Panc1 (cell line): ENCODE measurements around the gene SNX9. TPM values are rescaled to one million over a fixed set of nuclear protein-coding genes. Genes with fewer than 3 reads are reported as not detected.

Experiments
- ATAC-seq: fragments of 200-7000 bp; cut with Tn5 transposase; 2 replicates; pipeline ENCODE4 v1.9.1; 2020; ENCODE audit warnings: mild to moderate bottlenecking, moderate library complexity
- BruUV-seq: library from RNA; stranded (reverse); fragments of 400-500 nt; replicated peaks from 2 replicates; lab custom pipeline; 2021; lab: Mats Ljungman, UMichigan
- CTCF ChIA-PET: fragments of 300-600 bp; sonication (Branson Sonifier 250); formaldehyde crosslinking; loops from one replicate; lab custom pipeline; 2022; ENCODE audit warnings: antibody characterized with exemption; lab: Charles Lee
- POLR2A ChIA-PET: fragments of 300-600 bp; sonication (Branson Sonifier 250); formaldehyde crosslinking; loops from one replicate; lab custom pipeline; 2022; ENCODE audit warnings: antibody characterized with exemption; lab: Charles Lee
- DNase-seq: peaks from one replicate; pipeline ENCODE4 v3.0.0-alpha.2; 2010; ENCODE audit warnings: low read depth, low spot score
- H3K27ac ChIP-seq: 2 replicates; pipeline ENCODE4 v1.5.1; 2011; ENCODE audit warnings: mild to moderate bottlenecking, low read length, inconsistent platforms
- H3K27me3 ChIP-seq: fragments of 200-500 bp; sonication (Bioruptor generic); 2 replicates; pipeline ENCODE4 v1.6.0; 2014; ENCODE audit warnings: low read length, inconsistent platforms; ENCODE audit not compliant: control insufficient read depth, insufficient read depth
- H3K36me3 ChIP-seq: fragments of 200-500 bp; sonication (Bioruptor generic); 2 replicates; pipeline ENCODE4 v1.5.1; 2014; ENCODE audit warnings: inconsistent platforms, mild to moderate bottlenecking, low read length, moderate library complexity; ENCODE audit not compliant: control insufficient read depth, insufficient read depth
- H3K4me1 ChIP-seq: 2 replicates; pipeline ENCODE4 v1.5.1; 2011; ENCODE audit warnings: inconsistent platforms, mild to moderate bottlenecking, low read length, moderate library complexity; ENCODE audit not compliant: control insufficient read depth, insufficient read depth
- H3K4me3 ChIP-seq, 2 experiments: 2 replicates each; pipeline ENCODE4 v1.5.1; 2011 to 2012; ENCODE audit warnings: low read depth in 2 of 2, low read length in 2 of 2, mild to moderate bottlenecking in 2 of 2, inconsistent platforms in 1 of 2, moderate library complexity in 1 of 2
- H3K9me3 ChIP-seq: fragments of 200-500 bp; sonication (Bioruptor generic); 2 replicates; pipeline ENCODE4 v1.5.1; 2014; ENCODE audit warnings: low read depth, mild to moderate bottlenecking, inconsistent platforms, low read length, moderate library complexity; ENCODE audit not compliant: control insufficient read depth, insufficient read depth
- CTCF ChIP-seq: fragments of 450-650 bp; IDR thresholded peaks from 2 replicates; pipeline ENCODE4 v1.5.1; 2017; ENCODE audit warnings: mild to moderate bottlenecking
- POLR2AphosphoS5 ChIP-seq: IDR thresholded peaks from 2 replicates; pipeline ENCODE4 v1.6.1; 2012; ENCODE audit warnings: mild to moderate bottlenecking, low read depth, low read length, moderate library complexity
- REST ChIP-seq, 2 experiments: IDR thresholded peaks; 2 replicates each; pipeline ENCODE4 v1.6.1; 2011 to 2012; ENCODE audit warnings: low read depth in 2 of 2, control low read depth in 1 of 2, low read length in 1 of 2, mild to moderate bottlenecking in 1 of 2, moderate library complexity in 1 of 2; ENCODE audit not compliant: insufficient read depth in 1 of 2
- SIN3A ChIP-seq: IDR thresholded peaks from 2 replicates; pipeline ENCODE4 v1.6.1; 2012; ENCODE audit warnings: low read depth, mild to moderate bottlenecking, low read length, moderate library complexity, borderline replicate concordance; ENCODE audit not compliant: insufficient read depth
- TCF7L2 ChIP-seq: IDR thresholded peaks from 2 replicates; pipeline ENCODE4 v1.6.1; 2011; ENCODE audit warnings: mild to moderate bottlenecking, low read depth, low read length, inconsistent platforms
- in situ Hi-C: cut with HindIII; loops from 2 replicates; pipeline ENCODE4 v1.10.0; 2016; ENCODE audit warnings: low sequenced_read_pairs, low pct_unique_long_range_greater_than_20kb
- intact Hi-C: fragments of 100-400 bp; cut with micrococcal nuclease; formaldehyde crosslinking; loops from one replicate; pipeline ENCODE4 v1.10.0; 2022; ENCODE audit not compliant: unreplicated experiment
- total RNA-seq: library from RNA; stranded (reverse); gene quantifications from one replicate; pipeline ENCODE4 v1.2.1, GENCODE V29; 2021; ENCODE audit not compliant: unreplicated experiment

Gene SNX9
- total RNA-seq, 1 experiment from 2014 or later, result 46.0 TPM

- in situ Hi-C loops, result no loop called here
- ChIA-PET POLR2A (interaction anchor here (0.6 kb wide), 1 partner anchor 37 kb away, joined by 3 read pairs; no protein-coding TSS in a partner anchor), CTCF (interaction anchor here (0.6 to 1.6 kb wide), 3 partner anchors 26 to 90 kb away, joined by 3 to 6 read pairs (median 3); no protein-coding TSS in a partner anchor)
- TF ChIP-seq TCF7L2, result no peak
- 0 out of 2 replicates have a peak, but pooled peaks have one; percentile 60 for TF ChIP-seq SIN3A
- intact Hi-C loops, result loop anchor here (5.0 kb wide), 1 partner anchor 60 kb away; no protein-coding TSS in a partner anchor
- Histone ChIP-seq H3K4me1 (peaks cover 39% of the 10 kb centered on the region), H3K9me3 (no peaks in the 10 kb centered on the region), H3K36me3 (no peaks in the 10 kb centered on the region; the same call in none of the 2 replicates), H3K27me3 (no peaks in the 10 kb centered on the region), H3K27ac (peak overlapping the region; percentile 97), H3K4me3 (peak overlapping the region; percentile 62 to 81)
- ATAC-seq (peak; percentile 9), DNase-seq (no peak)
- no TSS peak for BruUV-seq
These were observed 159.1 kb downstream of the SNX9 start for GRCh38 chr6:157982102-157982562.

DNA sequence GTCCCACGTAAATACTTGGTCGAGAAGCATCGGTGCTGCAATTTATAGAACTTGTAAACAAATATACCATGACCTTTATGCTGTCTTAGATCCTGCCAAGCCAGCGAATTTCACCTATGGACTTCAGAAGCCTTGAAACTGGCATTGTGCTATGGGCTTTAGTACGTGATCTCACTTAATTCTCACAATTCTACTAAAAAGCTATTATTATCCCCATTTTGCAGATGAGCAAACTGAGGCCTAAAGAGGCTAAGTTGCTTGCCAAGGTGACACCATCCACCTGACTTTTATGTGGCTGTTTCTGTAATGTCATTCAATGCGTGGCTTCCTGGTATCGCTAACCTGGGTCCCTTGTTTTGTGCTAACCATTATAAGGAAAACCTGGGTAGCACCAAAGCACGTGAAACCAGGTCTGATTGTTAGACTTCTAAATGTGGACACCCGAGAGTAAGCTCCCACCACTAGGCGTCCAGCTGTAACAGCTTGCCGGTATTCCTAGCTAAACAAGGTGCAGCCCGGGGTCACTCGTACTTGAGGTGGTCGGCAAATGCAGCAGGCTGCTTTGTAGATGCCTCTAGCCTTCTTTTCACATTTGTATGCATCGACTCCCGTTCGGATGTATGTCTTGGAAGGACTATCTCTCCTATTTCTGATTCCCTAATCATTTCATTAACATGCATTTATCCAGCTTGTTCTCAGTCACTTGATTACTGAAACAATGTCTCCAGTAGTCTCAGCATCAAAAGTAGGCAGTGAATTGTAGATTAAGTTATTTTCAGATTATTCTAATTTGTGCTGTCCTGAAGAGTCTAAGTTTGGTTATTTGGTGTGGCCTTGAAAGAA lies 159.7 kb downstream of the SNX9 start:
- Histone ChIP-seq H3K36me3 (no peaks in the 10 kb centered on the region; the same call in none of the 2 replicates), H3K27ac (peak overlapping the region; percentile 97), H3K4me3 (peak overlapping the region; percentile 62 to 81), H3K4me1 (peaks cover 45% of the 10 kb centered on the region), H3K9me3 (no peaks in the 10 kb centered on the region), H3K27me3 (no peaks in the 10 kb centered on the region)
- TF ChIP-seq CTCF (peak; percentile 72), TCF7L2 (peak; percentile 38; the same call in 1 of the 2 replicates), POLR2AphosphoS5 (no peak; the same call in 1 of the 2 replicates), SIN3A (no peak)
- intact Hi-C loops, result loop anchor here (5.0 kb wide), 1 partner anchor 60 kb away; no protein-coding TSS in a partner anchor
- POLR2A ChIA-PET, result interaction anchor here (0.6 to 0.7 kb wide), 2 partner anchors 22 to 177 kb away, joined by 3 to 4 read pairs; no protein-coding TSS in a partner anchor
- CTCF ChIA-PET, result interaction anchor here (0.6 to 1.7 kb wide), 6 partner anchors 25 to 92 kb away, joined by 3 to 6 read pairs (median 3); no protein-coding TSS in a partner anchor
- peak; percentile 33 for ATAC-seq
- no TSS peak for BruUV-seq
- DNase-seq, result no peak
- in situ Hi-C loops, result no loop called here

DNA sequence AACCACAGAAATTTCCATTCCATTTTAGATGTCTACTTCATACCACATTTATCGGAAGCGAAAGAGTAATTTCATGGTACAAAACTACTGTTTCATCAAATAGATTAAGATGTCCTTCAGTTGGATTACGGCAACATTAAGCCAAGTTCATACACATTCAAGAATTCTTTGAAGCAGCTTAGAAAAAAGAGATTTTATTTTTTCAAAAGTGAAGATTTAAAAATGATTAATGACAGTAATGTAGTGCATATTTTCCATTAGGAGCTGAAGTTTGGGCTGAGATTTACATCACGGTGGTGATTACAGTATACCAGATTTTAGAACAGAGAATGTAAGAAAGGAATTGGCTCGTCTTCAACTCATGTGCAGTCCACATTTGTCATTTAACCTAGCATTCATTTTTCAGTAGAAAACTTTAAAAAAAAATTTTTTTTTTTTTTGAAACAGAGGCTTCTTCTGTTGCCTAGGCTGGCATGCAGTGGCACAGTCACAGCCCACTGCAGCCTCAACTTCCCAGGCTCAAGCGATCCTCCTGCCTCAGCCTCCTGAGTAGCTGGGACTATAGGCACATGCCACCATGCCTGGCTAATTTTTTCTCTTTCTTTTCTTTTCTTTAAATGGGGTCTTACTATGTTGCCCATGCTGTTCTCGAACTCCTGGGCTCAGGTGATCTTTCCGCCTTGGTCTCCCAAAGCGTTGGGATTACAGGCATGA lies 160.5 kb downstream of the SNX9 start:
- no peak for DNase-seq
- no peaks in the 10 kb centered on the region; the same call in none of the 2 replicates for H3K36me3 ChIP-seq
- no peaks in the 10 kb centered on the region for H3K9me3 ChIP-seq
- TF ChIP-seq SIN3A (no peak), TCF7L2 (no peak), REST (IDR thresholded peaks at IDR 0.05; ENCODE audit: insufficient read depth in 1 of 2, low read depth in 2 of 2, low read length in 1 of 2) (no peak), CTCF (no peak), POLR2AphosphoS5 (no peak)
- H3K27ac ChIP-seq, result peak overlapping the region; percentile 97
- no peak for ATAC-seq
- H3K27me3 ChIP-seq, result no peaks in the 10 kb centered on the region
- intact Hi-C loops, result loop anchor here (5.0 kb wide), 1 partner anchor 59 kb away; no protein-coding TSS in a partner anchor
- peak overlapping the region; percentile 62 to 81 for H3K4me3 ChIP-seq
- H3K4me1 ChIP-seq, result peaks cover 53% of the 10 kb centered on the region
- ChIA-PET POLR2A (interaction anchor here (0.6 to 0.7 kb wide), 3 partner anchors 23 to 176 kb away, joined by 3 to 8 read pairs (median 4); no protein-coding TSS in a partner anchor), CTCF (interaction anchor here (0.6 to 1.7 kb wide), 4 partner anchors 25 to 92 kb away, joined by 3 to 4 read pairs (median 3); no protein-coding TSS in a partner anchor)
- in situ Hi-C loops, result no loop called here
- TSS peak; percentile 66 for BruUV-seq
